Esophagus squamous epithelium (tissue), 5 donors: ENCODE data around the gene MBNL3. TPM values are rescaled to one million over a fixed set of nuclear protein-coding genes. Genes with fewer than 3 reads are reported as not detected.

Experiments
- DNase-seq: peaks from one replicate; lab custom pipeline; 2025; lab: John Stamatoyannopoulos, UW
- H3K27ac ChIP-seq, 4 donors: fragments of 200-600 bp; sonication (generic); one replicate each; pipeline ENCODE4 v1.5.1; 2016 to 2019; ENCODE audit warnings: mild to moderate bottlenecking in 1 of 4
- H3K27me3 ChIP-seq, 4 donors: fragments of 200-600 bp; sonication (generic); 1 replicate in 3 of 4; 2 replicates in 1 of 4; pipeline versions ENCODE4 v1.5.1 to v1.6.0; 2017 to 2021; ENCODE audit warnings: antibody characterized with exemption in 1 of 4
- H3K36me3 ChIP-seq, 3 donors: fragments of 200-600 bp; sonication (generic); one replicate each; pipeline ENCODE4 v1.5.1; 2016 to 2019
- H3K4me1 ChIP-seq, 3 donors: fragments of 200-600 bp; sonication (generic); one replicate each; pipeline ENCODE4 v1.5.1; 2017 to 2019
- H3K4me3 ChIP-seq, 4 donors: fragments of 200-600 bp; sonication (generic); 1 replicate in 3 of 4; 2 replicates in 1 of 4; pipeline ENCODE4 v1.5.1; 2016 to 2019; ENCODE audit warnings: mild to moderate bottlenecking in 2 of 4, moderate library complexity in 1 of 4
- H3K9me3 ChIP-seq, 3 donors: fragments of 200-600 bp; sonication (generic); one replicate each; pipeline ENCODE4 v1.5.1; 2016 to 2019
- CTCF ChIP-seq, 6 experiments: fragments of 450-650 bp in 4 of 6; fragments of 200-600 bp in 2 of 6; sonication (generic) in 2 of 6; IDR thresholded peaks; one replicate each; pipeline ENCODE4 v1.5.1; 2016 to 2019; ENCODE audit warnings: antibody characterized with exemption in 6 of 6, mild to moderate bottlenecking in 4 of 6, moderate library complexity in 4 of 6
- POLR2A ChIP-seq, 4 donors: fragments of 450-650 bp; IDR thresholded peaks; one replicate each; pipeline ENCODE4 v1.6.1; 2017; ENCODE audit warnings: antibody characterized with exemption in 4 of 4, mild to moderate bottlenecking in 4 of 4, moderate library complexity in 3 of 4
- WGBS, 2 donors: methylation state at CpG; one replicate each; pipeline ENCODE4 v1.1.5; 2018; 5-methylcytosine and 5-hydroxymethylcytosine counted together
- intact Hi-C: fragments of 100-400 bp; cut with DNase I; formaldehyde crosslinking; loops from one replicate; pipeline ENCODE4 v1.15.0; 2022
- total RNA-seq, 4 donors: library from RNA; depleted of rRNA; stranded (reverse); fragments of >200 nt; gene quantifications; one replicate each; pipeline ENCODE4 v1.1.0, GENCODE V29; 2016
- donor health status: DM: yes; HTN: yes; CAD: no.

Gene MBNL3
- total RNA-seq, 4 donors from 2014 or later: 18.2 to 24.1 (median 22.1) TPM

GRCh38 chrX:132389480-132389879, 99.4 kb downstream of the MBNL3 start:
- WGBS, 2 donors: 88 to 94% methylated on average over 2 of the region's 2 CpGs
- DNase-seq: no peak
- Histone ChIP-seq H3K9me3 (no peaks in the 10 kb centered on the region), H3K36me3 (no peaks in the 10 kb centered on the region), H3K27me3 (no peaks in the 10 kb centered on the region), H3K4me3 (no peak overlapping the region), H3K4me1 (no peaks in the 10 kb centered on the region), H3K27ac (no peak overlapping the region)
- intact Hi-C loops: no loop called here
- TF ChIP-seq POLR2A (IDR thresholded peaks at IDR 0.05) (no peak), CTCF (IDR thresholded peaks at IDR 0.05) (no peak)

GRCh38 chrX:132388371-132388770, 100.5 kb downstream of the MBNL3 start:
- no peaks in the 10 kb centered on the region for H3K4me1 ChIP-seq
- WGBS, 2 donors: 57 to 66% methylated on average over 2 to 3 of the region's 3 CpGs
- H3K27me3 ChIP-seq: no peaks in the 10 kb centered on the region
- no peaks in the 10 kb centered on the region for H3K9me3 ChIP-seq
- TF ChIP-seq CTCF (IDR thresholded peaks at IDR 0.05): no peak
- TF ChIP-seq POLR2A (IDR thresholded peaks at IDR 0.05): no peak
- intact Hi-C loops: no loop called here
- no peak overlapping the region for H3K4me3 ChIP-seq
- H3K27ac ChIP-seq: no peak overlapping the region
- H3K36me3 ChIP-seq: no peaks in the 10 kb centered on the region
- no peak for DNase-seq

- Histone ChIP-seq H3K36me3 (no peaks in the 10 kb centered on the region), H3K27me3 (no peaks in the 10 kb centered on the region), H3K4me1 (no peaks in the 10 kb centered on the region), H3K9me3 (no peaks in the 10 kb centered on the region), H3K27ac (no peak overlapping the region), H3K4me3 (no peak overlapping the region)
- no peak for DNase-seq
- TF ChIP-seq POLR2A (IDR thresholded peaks at IDR 0.05) (no peak), CTCF (IDR thresholded peaks at IDR 0.05) (no peak)
- intact Hi-C loops: no loop called here
- WGBS, 2 donors: 60 to 83% methylated on average over 2 of the region's 2 CpGs
Observed at GRCh38 chrX:132384301-132384700, 104.5 kb downstream of the MBNL3 start.

GRCh38 chrX:132382068-132382467, 106.8 kb downstream of the MBNL3 start:
- Histone ChIP-seq H3K9me3 (no peaks in the 10 kb centered on the region), H3K4me3 (no peak overlapping the region), H3K36me3 (no peaks in the 10 kb centered on the region), H3K4me1 (no peaks in the 10 kb centered on the region), H3K27me3 (no peaks in the 10 kb centered on the region), H3K27ac (no peak overlapping the region)
- 82 to 95% methylated on average over 7 of the region's 7 CpGs for WGBS, 2 donors
- no peak for TF ChIP-seq POLR2A (IDR thresholded peaks at IDR 0.05)
- TF ChIP-seq CTCF (IDR thresholded peaks at IDR 0.05): no peak
- no peak for DNase-seq
- intact Hi-C loops: no loop called here

GRCh38 chrX:132378281-132378680, 110.6 kb downstream of the MBNL3 start:
- WGBS, 2 donors: 78 to 95% methylated on average over 2 of the region's 2 CpGs
- intact Hi-C loops: no loop called here

More at GRCh38 chrX:132378281-132378680, 110.6 kb downstream of the MBNL3 start:
- Histone ChIP-seq H3K36me3 (no peaks in the 10 kb centered on the region), H3K4me1 (no peaks in the 10 kb centered on the region), H3K4me3 (no peak overlapping the region), H3K9me3 (no peaks in the 10 kb centered on the region), H3K27ac (no peak overlapping the region), H3K27me3 (no peaks in the 10 kb centered on the region)
- DNase-seq: no peak
- TF ChIP-seq POLR2A (IDR thresholded peaks at IDR 0.05): no peak
- TF ChIP-seq CTCF (IDR thresholded peaks at IDR 0.05): no peak
